ENCODE data around the gene VWF.

DNA sequence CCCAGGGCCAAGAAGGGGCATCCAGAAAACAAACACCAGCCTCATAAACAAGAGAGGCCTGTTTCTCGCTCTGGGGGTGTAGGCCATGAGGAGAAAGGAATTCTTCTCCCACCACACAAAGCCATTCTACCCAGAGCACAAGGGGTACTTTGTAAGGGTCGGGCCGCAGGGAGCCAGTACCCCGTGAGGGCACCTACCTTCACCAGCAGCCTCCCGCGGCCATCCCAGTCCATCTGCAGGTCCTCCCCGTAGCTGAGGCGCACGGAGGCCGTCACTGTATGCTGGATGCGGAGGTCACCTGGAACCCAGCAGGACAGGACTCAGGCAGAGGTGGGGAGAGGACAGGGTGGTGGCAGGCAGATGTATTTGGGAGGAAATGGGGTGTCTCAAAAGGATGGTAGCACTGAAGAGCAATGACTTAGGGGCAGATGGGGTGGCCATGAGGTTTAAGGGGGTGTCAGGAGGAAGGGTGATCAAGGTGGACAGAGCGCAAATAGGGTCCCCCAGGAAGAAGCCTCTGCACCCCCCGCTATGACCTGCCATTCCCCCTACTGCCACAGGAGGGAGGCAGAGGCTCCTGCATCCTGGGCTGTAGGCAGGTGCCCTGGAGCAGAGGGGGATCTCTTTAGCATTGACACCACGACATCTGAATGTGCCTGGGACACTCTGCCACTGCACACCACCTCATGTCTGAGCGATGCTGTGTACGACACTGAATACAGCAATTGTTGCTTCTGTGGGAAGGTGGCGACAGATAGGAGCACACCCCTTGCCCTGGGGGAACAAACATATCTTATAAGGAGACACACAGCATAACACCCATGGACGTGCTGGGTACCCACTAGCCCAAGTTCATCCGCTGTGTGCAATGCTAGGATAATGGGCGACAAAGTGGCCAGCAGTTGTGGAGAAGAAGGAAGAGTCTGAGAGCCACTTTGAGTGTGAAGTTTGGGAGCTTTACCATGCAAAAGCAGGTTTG is 61.4 kb downstream of the VWF start:
- TF ChIP-seq POLR2A (IDR thresholded peaks at IDR 0.05; ENCODE audit: low read length), result no peak
- no peak for TF ChIP-seq GATA1 (IDR thresholded peaks at IDR 0.05; ENCODE audit: low read depth, low read length)

Measured in erythroblast (primary cell).